Spleen (tissue), 11 donors: ENCODE data around the gene SORCS2. TPM values are rescaled to one million over a fixed set of nuclear protein-coding genes. Genes with fewer than 3 reads are reported as not detected.

Source experiments
- DNase-seq: peaks from one replicate; pipeline ENCODE4 v3.0.0-alpha.2; 2020
- H3K27ac ChIP-seq, 8 donors: fragments of 200-600 bp; sonication (generic) in 7 of 8; 1 replicate in 4 of 8; 2 replicates in 4 of 8; pipeline versions ENCODE4 v1.5.0 to v1.8.0; 2016 to 2021; ENCODE audit warnings: inconsistent platforms in 4 of 8, mild to moderate bottlenecking in 4 of 8, moderate library complexity in 1 of 8
- H3K27me3 ChIP-seq, 7 donors: fragments of 200-600 bp; sonication (generic) in 6 of 7; replicated peaks in 1 of 7; 1 replicate in 4 of 7; 2 replicates in 3 of 7; pipeline versions ENCODE4 v1.5.0 to v1.8.0; 2016 to 2021; ENCODE audit warnings: inconsistent platforms in 3 of 7, mild to moderate bottlenecking in 1 of 7
- H3K36me3 ChIP-seq, 6 donors: fragments of 200-600 bp; sonication (generic) in 5 of 6; 1 replicate in 4 of 6; 2 replicates in 2 of 6; pipeline versions ENCODE4 v1.5.0 to v1.8.0; 2016 to 2021; ENCODE audit warnings: inconsistent platforms in 2 of 6
- H3K4me1 ChIP-seq, 6 donors: fragments of 200-600 bp; sonication (generic) in 5 of 6; 1 replicate in 3 of 6; 2 replicates in 3 of 6; pipeline versions ENCODE4 v1.5.0 to v1.8.0; 2016 to 2021; ENCODE audit warnings: inconsistent platforms in 3 of 6
- H3K4me3 ChIP-seq, 8 donors: fragments of 200-600 bp; sonication (generic) in 7 of 8; 1 replicate in 4 of 8; 2 replicates in 4 of 8; pipeline versions ENCODE4 v1.5.0 to v1.8.0; 2016 to 2021; ENCODE audit warnings: inconsistent platforms in 4 of 8, mild to moderate bottlenecking in 4 of 8, moderate library complexity in 2 of 8
- H3K9me3 ChIP-seq, 8 donors: fragments of 200-600 bp; sonication (generic) in 7 of 8; 1 replicate in 4 of 8; 2 replicates in 4 of 8; pipeline versions ENCODE4 v1.5.0 to v1.8.0; 2016 to 2021; ENCODE audit warnings: inconsistent platforms in 4 of 8
- POLR2A ChIP-seq, 3 donors: fragments of 450-650 bp; IDR thresholded peaks; one replicate each; pipeline ENCODE4 v1.5.1; 2017; ENCODE audit warnings: antibody characterized with exemption in 3 of 3, mild to moderate bottlenecking in 1 of 3
- POLR2AphosphoS5 ChIP-seq, 3 donors: sonication (generic); formaldehyde crosslinking; IDR thresholded peaks; one replicate each; pipeline ENCODE4 v1.5.1; 2017; ENCODE audit warnings: antibody characterized with exemption in 3 of 3
- WGBS, 5 donors: extraction: QIAGEN DNeasy Blood & Tissue Kit in 3 of 5; methylation state at CpG; one replicate each; pipeline versions ENCODE4 v1.1.5 to v1.1.7; 2013 to 2018; 5-methylcytosine and 5-hydroxymethylcytosine counted together
- intact Hi-C: fragments of 100-400 bp; cut with DNase I; formaldehyde crosslinking; loops from one replicate; pipeline ENCODE4 v1.15.0; 2023; ENCODE audit warnings: low total_unique reads
- polyA plus RNA-seq, 3 donors: library from polyadenylated mRNA; stranded (reverse); fragments of 200-250 nt; gene quantifications; one replicate each; pipeline ENCODE4 v1.2.1, GENCODE V29; 2013
- total RNA-seq, 7 donors: library from RNA; depleted of rRNA in 3 of 7; stranded (reverse); fragments of >200 nt in 3 of 7; fragmentation: NEBNext Ultra II Directional in 4 of 7; extraction: Animal tissue kit (Norgen Biotek cat#: 25700) in 4 of 7; gene quantifications; one replicate each; pipeline versions ENCODE4 v1.1.0 to v1.2.1, GENCODE V29; 2016 to 2021
- TF ChIP-seq, protein P1 (sequence below), 11 experiments: fragments of 200-600 bp in 7 of 11; fragments of 450-650 bp in 4 of 11; sonication (generic) in 4 of 11; IDR thresholded peaks in 8 of 11; conservative IDR thresholded peaks in 3 of 11; 1 replicate in 7 of 11; 2 replicates in 4 of 11; pipeline versions ENCODE4 v1.4.0 to v1.8.0; 2016 to 2021; ENCODE audit warnings: antibody characterized with exemption in 11 of 11, inconsistent platforms in 4 of 11, mild to moderate bottlenecking in 1 of 11
- donor health status: healthy with polysubstance abuse.
- donor health status: DM: no; HTN: no; CAD: no; lungs with moderate emphysema.
- donor health status: DM: no; HTN: no; CAD: no.
- donor health status: Bipolar disorder and iron deficiency.
- donor health status: healthy.
- donor health status: DM: no; HTN: no; CAD: no.
- donor health status: DM: yes; HTN: yes; CAD: no.

Gene SORCS2
- total and polyA plus RNA-seq, 10 donors, result 0.33 to 1.6 (median 0.60) TPM

DNA sequence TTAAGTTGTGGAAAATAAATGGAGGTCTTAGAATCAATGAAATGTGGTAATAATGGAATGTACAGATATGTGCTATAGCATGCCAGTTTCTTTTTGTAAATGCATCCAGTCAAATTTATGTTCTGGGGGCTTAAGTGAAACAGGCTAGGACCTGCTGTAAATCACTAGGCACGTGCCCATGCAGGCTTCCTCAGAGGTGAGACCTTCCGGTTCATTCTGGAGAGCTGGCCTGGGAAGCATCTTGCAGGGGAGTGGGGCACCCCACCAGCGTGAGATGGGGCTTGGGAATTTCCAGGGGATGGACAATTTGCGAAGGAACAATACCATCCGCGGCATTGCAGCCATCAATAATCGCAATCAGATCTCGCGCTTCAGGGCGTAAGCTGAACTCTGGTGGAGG lies 80.1 kb downstream of the SORCS2 start:
- no peak overlapping the region for H3K4me3 ChIP-seq
- H3K9me3 ChIP-seq, result no peaks in the 10 kb centered on the region
- intact Hi-C loops, result no loop called here
- WGBS, 5 donors, result 84 to 94% (median 90%) methylated on average over 10 of the region's 10 CpGs
- no peak for DNase-seq
- H3K27me3 ChIP-seq, result peaks cover 0 to 39% (median 0%) of the 10 kb centered on the region in 7 donors
- H3K36me3 ChIP-seq, result no peaks in the 10 kb centered on the region
- TF ChIP-seq POLR2AphosphoS5 (IDR thresholded peaks at IDR 0.05) (no peak), POLR2A (IDR thresholded peaks at IDR 0.05) (no peak)
- TF ChIP-seq, protein P1, sequence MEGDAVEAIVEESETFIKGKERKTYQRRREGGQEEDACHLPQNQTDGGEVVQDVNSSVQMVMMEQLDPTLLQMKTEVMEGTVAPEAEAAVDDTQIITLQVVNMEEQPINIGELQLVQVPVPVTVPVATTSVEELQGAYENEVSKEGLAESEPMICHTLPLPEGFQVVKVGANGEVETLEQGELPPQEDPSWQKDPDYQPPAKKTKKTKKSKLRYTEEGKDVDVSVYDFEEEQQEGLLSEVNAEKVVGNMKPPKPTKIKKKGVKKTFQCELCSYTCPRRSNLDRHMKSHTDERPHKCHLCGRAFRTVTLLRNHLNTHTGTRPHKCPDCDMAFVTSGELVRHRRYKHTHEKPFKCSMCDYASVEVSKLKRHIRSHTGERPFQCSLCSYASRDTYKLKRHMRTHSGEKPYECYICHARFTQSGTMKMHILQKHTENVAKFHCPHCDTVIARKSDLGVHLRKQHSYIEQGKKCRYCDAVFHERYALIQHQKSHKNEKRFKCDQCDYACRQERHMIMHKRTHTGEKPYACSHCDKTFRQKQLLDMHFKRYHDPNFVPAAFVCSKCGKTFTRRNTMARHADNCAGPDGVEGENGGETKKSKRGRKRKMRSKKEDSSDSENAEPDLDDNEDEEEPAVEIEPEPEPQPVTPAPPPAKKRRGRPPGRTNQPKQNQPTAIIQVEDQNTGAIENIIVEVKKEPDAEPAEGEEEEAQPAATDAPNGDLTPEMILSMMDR (IDR thresholded peaks at IDR 0.05 in 8 of 11, conservative IDR thresholded peaks at IDR 0.05 in 3 of 11), result no peak
- no peak overlapping the region for H3K27ac ChIP-seq
- H3K4me1 ChIP-seq, result no peaks in the 10 kb centered on the region

DNA sequence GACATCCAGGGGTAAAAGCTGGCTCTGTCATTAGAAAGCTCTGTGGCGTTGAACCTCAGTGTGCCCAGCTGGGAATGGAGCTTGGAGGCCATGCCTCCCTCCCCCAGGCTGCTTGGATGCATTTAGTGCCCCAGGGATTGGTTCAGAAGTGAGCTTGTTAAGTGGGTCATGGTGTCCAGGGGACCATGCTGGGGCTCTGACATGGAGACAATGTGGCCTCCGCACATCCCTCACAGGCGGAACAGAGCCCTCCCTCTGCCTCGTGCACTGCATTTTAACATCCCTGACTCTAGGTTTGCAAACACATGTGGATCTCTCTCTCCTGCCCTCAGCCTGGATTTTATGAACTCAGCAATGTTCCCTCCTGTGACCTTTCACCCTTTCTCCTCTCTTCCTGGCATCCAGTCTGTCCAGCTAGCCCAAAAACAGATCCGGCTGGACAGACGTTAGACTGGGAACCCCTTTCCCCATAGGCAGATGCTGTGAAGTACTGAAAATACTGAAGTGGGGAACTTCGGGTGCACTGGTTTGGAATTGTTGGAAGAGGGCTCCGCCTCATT lies 81.5 kb downstream of the SORCS2 start:
- Histone ChIP-seq H3K36me3 (no peaks in the 10 kb centered on the region), H3K9me3 (no peaks in the 10 kb centered on the region), H3K4me1 (no peaks in the 10 kb centered on the region), H3K4me3 (no peak overlapping the region), H3K27me3 (peaks cover 0 to 25% (median 0%) of the 10 kb centered on the region in 7 donors), H3K27ac (no peak overlapping the region)
- WGBS, 5 donors, result 73 to 84% (median 79%) methylated on average over 8 of the region's 8 CpGs
- no peak for DNase-seq
- TF ChIP-seq POLR2A (IDR thresholded peaks at IDR 0.05), result no peak
- TF ChIP-seq, protein P1 (IDR thresholded peaks at IDR 0.05 in 8 of 11, conservative IDR thresholded peaks at IDR 0.05 in 3 of 11), result no peak
- no peak for TF ChIP-seq POLR2AphosphoS5 (IDR thresholded peaks at IDR 0.05)
- intact Hi-C loops, result no loop called here

DNA sequence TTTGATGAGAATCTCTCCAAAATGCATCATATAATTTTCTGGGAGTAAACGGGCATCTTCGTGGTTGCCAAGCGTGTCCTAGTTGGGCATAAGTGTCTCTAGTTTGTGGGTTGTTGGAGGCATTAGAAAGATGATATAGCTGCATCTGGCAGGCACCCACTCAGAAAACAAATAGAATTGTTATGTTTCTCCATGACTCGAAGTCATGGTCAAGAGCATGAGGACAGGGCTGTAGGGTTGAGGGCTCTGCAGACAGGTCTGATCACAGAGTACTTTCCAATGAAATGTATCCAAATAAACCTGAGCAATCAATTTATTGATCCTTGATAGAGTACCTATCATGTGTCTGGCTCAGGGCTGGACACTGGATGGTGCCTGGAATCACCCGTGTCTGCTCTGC lies 82.7 kb downstream of the SORCS2 start:
- 85 to 94% (median 92%) methylated on average over 5 of the region's 5 CpGs for WGBS, 5 donors
- Histone ChIP-seq H3K27me3 (peaks cover 0 to 22% (median 0%) of the 10 kb centered on the region in 7 donors), H3K9me3 (no peaks in the 10 kb centered on the region), H3K4me3 (no peak overlapping the region), H3K36me3 (no peaks in the 10 kb centered on the region), H3K4me1 (no peaks in the 10 kb centered on the region), H3K27ac (no peak overlapping the region)
- intact Hi-C loops, result no loop called here
- DNase-seq, result no peak
- TF ChIP-seq POLR2AphosphoS5 (IDR thresholded peaks at IDR 0.05) (no peak), POLR2A (IDR thresholded peaks at IDR 0.05) (no peak)
- TF ChIP-seq, protein P1 (IDR thresholded peaks at IDR 0.05 in 8 of 11, conservative IDR thresholded peaks at IDR 0.05 in 3 of 11), result no peak

DNA sequence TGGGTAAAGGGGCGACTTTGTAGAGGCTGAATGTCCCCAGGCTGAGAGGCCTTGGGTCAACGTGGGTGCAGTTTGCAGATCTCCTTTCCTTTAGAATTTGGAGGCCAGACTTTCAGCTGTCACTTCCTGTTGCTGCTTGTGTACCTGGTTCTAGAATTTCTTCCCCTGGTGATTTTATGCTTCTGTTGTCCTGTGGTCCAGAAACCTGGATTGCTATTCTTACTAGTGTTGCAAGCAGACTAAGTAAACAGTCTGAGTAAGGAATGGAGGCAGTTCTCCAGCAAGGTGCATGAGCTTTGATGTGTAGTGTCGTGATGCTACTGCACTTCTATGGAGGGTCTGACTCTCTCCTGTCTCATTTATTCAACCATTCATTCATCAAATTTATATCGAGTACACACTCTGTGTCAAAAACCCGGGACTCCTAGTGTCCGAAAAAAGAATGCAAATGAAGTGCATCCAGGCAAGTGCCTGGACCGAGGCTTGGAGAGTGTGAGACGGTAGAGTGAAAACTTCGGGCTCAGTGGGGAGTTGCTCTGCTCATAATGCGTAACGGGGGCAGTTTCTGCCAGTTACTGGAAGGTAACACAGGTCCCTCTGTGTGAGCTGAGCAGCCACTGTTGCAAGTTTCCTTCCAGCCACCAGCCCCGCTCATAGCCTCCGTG lies 83.3 kb downstream of the SORCS2 start:
- 75 to 85% (median 79%) methylated on average over 11 to 13 of the region's 13 CpGs for WGBS, 5 donors
- no peak for DNase-seq
- Histone ChIP-seq H3K4me3 (no peak overlapping the region), H3K27ac (no peak overlapping the region), H3K36me3 (no peaks in the 10 kb centered on the region), H3K27me3 (peaks cover 0 to 21% (median 0%) of the 10 kb centered on the region in 7 donors), H3K9me3 (no peaks in the 10 kb centered on the region), H3K4me1 (no peaks in the 10 kb centered on the region)
- TF ChIP-seq POLR2AphosphoS5 (IDR thresholded peaks at IDR 0.05), result no peak
- TF ChIP-seq, protein P1 (IDR thresholded peaks at IDR 0.05 in 8 of 11, conservative IDR thresholded peaks at IDR 0.05 in 3 of 11), result no peak
- no peak for TF ChIP-seq POLR2A (IDR thresholded peaks at IDR 0.05)
- intact Hi-C loops, result no loop called here
